OCI-LY7 (cell line): ENCODE results near the gene SLC25A47. TPM values are rescaled to one million over a fixed set of nuclear protein-coding genes. Genes with fewer than 3 reads are reported as not detected.

Source experiments
- BruUV-seq: library from RNA; stranded (reverse); fragments of 400-500 nt; replicated peaks from 2 replicates; lab custom pipeline; 2021; lab: Mats Ljungman, UMichigan
- CTCF ChIA-PET: fragments of 300-600 bp; sonication (Branson Sonifier 250); formaldehyde crosslinking; loops from one replicate; lab custom pipeline; 2022; ENCODE audit warnings: antibody characterized with exemption; ENCODE audit not compliant: unreplicated experiment; lab: Charles Lee
- POLR2A ChIA-PET: fragments of 300-600 bp; sonication (Branson Sonifier 250); formaldehyde crosslinking; loops from one replicate; lab custom pipeline; 2022; ENCODE audit warnings: antibody characterized with exemption; lab: Charles Lee
- DNase-seq: peaks from one replicate; pipeline ENCODE4 v3.0.0-alpha.2; 2015; ENCODE audit warnings: low spot score
- H2AFZ ChIP-seq: fragments of 200-600 bp; sonication (generic), shearing (Covaris generic); 2 replicates; pipeline ENCODE4 v1.6.1; 2014; ENCODE audit warnings: mild to moderate bottlenecking, antibody characterized with exemption, low read length, moderate library complexity
- H3K27ac ChIP-seq: fragments of 200-600 bp; sonication (generic); 2 replicates; pipeline ENCODE4 v1.5.1; 2014; ENCODE audit warnings: mixed run types, low read depth, mild to moderate bottlenecking, moderate library complexity, low read length, inconsistent platforms; ENCODE audit not compliant: poor library complexity, severe bottlenecking
- H3K36me3 ChIP-seq: fragments of 200-600 bp; sonication (generic); 2 replicates; pipeline ENCODE4 v1.6.1; 2014; ENCODE audit warnings: mild to moderate bottlenecking, antibody characterized with exemption, low read length, moderate library complexity, mixed read lengths; ENCODE audit not compliant: insufficient read depth
- H3K4me1 ChIP-seq: fragments of 200-600 bp; sonication (generic); 2 replicates; pipeline ENCODE4 v1.5.1; 2014; ENCODE audit warnings: mild to moderate bottlenecking, low read length; ENCODE audit not compliant: insufficient read depth, poor library complexity, severe bottlenecking
- H3K4me2 ChIP-seq: fragments of 200-600 bp; sonication (generic); 2 replicates; pipeline ENCODE4 v1.6.1; 2014; ENCODE audit warnings: mild to moderate bottlenecking, low read length
- H3K4me3 ChIP-seq: fragments of 200-600 bp; sonication (generic); 2 replicates; pipeline ENCODE4 v1.5.1; 2014; ENCODE audit warnings: mild to moderate bottlenecking, low read depth, low read length; ENCODE audit not compliant: poor library complexity, severe bottlenecking
- H3K79me2 ChIP-seq: fragments of 200-600 bp; sonication (generic); 2 replicates; pipeline ENCODE4 v1.6.1; 2016; ENCODE audit warnings: low read depth, mild to moderate bottlenecking, low read length, moderate library complexity, mixed read lengths; ENCODE audit not compliant: insufficient read depth
- H3K9me2 ChIP-seq: fragments of 200-600 bp; sonication (generic); 2 replicates; pipeline ENCODE4 v1.6.1; 2016; ENCODE audit warnings: mild to moderate bottlenecking, low read length, mixed read lengths; ENCODE audit not compliant: insufficient read depth
- H3K9me3 ChIP-seq: fragments of 200-600 bp; sonication (generic); 2 replicates; pipeline ENCODE4 v1.6.1; 2014; ENCODE audit warnings: mild to moderate bottlenecking, mixed run types, low read length, mixed read lengths
- H4K20me1 ChIP-seq: fragments of 200-600 bp; sonication (generic); 2 replicates; pipeline ENCODE4 v1.6.1; 2014; ENCODE audit warnings: mild to moderate bottlenecking, antibody characterized with exemption, low read length, moderate library complexity, mixed read lengths; ENCODE audit not compliant: insufficient read depth
- EZH2phosphoT487 ChIP-seq: fragments of 200-600 bp; sonication (generic); IDR thresholded peaks from 2 replicates; pipeline ENCODE4 v1.6.1; 2018; ENCODE audit warnings: low read depth, borderline replicate concordance, mild to moderate bottlenecking, mixed run types, antibody characterized with exemption, low read length, moderate library complexity, mixed read lengths
- intact Hi-C: fragments of 100-400 bp; cut with micrococcal nuclease; formaldehyde crosslinking; loops from one replicate; pipeline ENCODE4 v1.10.0; 2022; ENCODE audit not compliant: unreplicated experiment
- total RNA-seq, 2 experiments: library from RNA; depleted of rRNA in 1 of 2; stranded (reverse); fragments of >200 nt in 1 of 2; shearing (Covaris generic) in 1 of 2; gene quantifications; 2 replicates each; pipeline ENCODE4 v1.2.3, GENCODE V29; 2014 to 2022
- TF ChIP-seq, protein P1 (sequence below): fragments of 200-600 bp; sonication (generic); conservative IDR thresholded peaks from 2 replicates; pipeline ENCODE4 v1.5.1; 2014; ENCODE audit warnings: mild to moderate bottlenecking, antibody characterized with exemption, low read length, moderate library complexity, mixed read lengths

SLC25A47 gene
- total RNA-seq, 2 experiments from 2014 or later: 0.44 TPM; not detected in 1

DNA sequence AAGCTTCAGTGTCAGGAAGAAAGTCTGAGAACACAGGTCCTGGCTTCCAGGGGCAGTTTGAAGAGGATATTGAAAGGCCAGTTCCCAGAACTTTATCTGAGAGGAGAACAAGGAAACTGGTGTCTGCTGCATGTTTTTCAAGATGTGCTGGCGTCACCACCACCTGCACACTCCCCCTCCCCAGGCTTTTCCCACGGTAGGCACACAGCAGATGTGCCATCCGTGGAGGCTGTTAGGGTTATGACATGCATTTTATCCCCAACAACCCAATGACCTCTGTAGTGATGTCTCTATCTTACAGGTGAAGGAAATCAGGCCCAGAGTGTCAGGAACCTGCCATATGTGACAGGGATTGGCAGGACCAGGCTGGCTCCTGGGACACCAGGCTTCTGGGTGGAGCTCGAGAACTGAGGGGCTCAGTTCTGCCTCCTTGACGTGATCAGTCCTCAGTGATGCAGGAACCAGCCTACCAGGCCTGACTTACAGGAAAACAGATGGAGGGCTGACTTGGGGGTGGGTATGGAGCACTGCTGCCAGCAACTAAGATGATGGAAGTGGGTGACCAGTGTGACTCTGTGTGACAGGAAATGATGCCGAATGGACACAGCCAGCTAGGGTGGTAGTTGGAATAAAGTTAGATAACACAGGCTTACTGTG is 16.8 kb downstream of the SLC25A47 start:
- H2AFZ ChIP-seq: no peak overlapping the region
- POLR2A ChIA-PET: no interaction called here
- intact Hi-C loops: no loop called here

GRCh38 chr14:100340423-100340813 is 17.3 kb downstream of the SLC25A47 start:
- intact Hi-C loops: no loop called here
- ChIA-PET POLR2A (interaction anchor here (0.6 kb wide), 1 partner anchor 1308 kb away, joined by 3 read pairs; no protein-coding TSS in a partner anchor), CTCF (no interaction called here)
- Histone ChIP-seq H4K20me1 (no peaks in the 10 kb centered on the region), H3K9me2 (no peaks in the 10 kb centered on the region), H3K4me1 (peaks cover 9% of the 10 kb centered on the region), H3K4me2 (no peak overlapping the region), H3K9me3 (no peaks in the 10 kb centered on the region), H2AFZ (no peak overlapping the region), H3K4me3 (no peak overlapping the region), H3K27ac (no peak overlapping the region), H3K36me3 (peaks cover 18% of the 10 kb centered on the region; the same call in 1 of the 2 replicates), H3K79me2 (no peaks in the 10 kb centered on the region)
- no TSS peak for BruUV-seq
- TF ChIP-seq, protein P1, sequence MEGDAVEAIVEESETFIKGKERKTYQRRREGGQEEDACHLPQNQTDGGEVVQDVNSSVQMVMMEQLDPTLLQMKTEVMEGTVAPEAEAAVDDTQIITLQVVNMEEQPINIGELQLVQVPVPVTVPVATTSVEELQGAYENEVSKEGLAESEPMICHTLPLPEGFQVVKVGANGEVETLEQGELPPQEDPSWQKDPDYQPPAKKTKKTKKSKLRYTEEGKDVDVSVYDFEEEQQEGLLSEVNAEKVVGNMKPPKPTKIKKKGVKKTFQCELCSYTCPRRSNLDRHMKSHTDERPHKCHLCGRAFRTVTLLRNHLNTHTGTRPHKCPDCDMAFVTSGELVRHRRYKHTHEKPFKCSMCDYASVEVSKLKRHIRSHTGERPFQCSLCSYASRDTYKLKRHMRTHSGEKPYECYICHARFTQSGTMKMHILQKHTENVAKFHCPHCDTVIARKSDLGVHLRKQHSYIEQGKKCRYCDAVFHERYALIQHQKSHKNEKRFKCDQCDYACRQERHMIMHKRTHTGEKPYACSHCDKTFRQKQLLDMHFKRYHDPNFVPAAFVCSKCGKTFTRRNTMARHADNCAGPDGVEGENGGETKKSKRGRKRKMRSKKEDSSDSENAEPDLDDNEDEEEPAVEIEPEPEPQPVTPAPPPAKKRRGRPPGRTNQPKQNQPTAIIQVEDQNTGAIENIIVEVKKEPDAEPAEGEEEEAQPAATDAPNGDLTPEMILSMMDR: no peak
- TF ChIP-seq EZH2phosphoT487: no peak
- no peak for DNase-seq

More for the DNA sequence above, 16.8 kb downstream of the SLC25A47 start:
- Histone ChIP-seq H3K27ac (no peak overlapping the region), H3K4me1 (peaks cover 9% of the 10 kb centered on the region), H3K9me3 (no peaks in the 10 kb centered on the region), H4K20me1 (no peaks in the 10 kb centered on the region), H3K4me3 (no peak overlapping the region), H3K79me2 (no peaks in the 10 kb centered on the region), H3K36me3 (peaks cover 18% of the 10 kb centered on the region; the same call in 1 of the 2 replicates), H3K4me2 (no peak overlapping the region), H3K9me2 (no peaks in the 10 kb centered on the region)
- BruUV-seq: no TSS peak
- TF ChIP-seq EZH2phosphoT487: no peak
- TF ChIP-seq, protein P1: no peak
- DNase-seq: no peak
- CTCF ChIA-PET: no interaction called here

- BruUV-seq: no TSS peak
- H3K79me2 ChIP-seq: no peaks in the 10 kb centered on the region
- no peak overlapping the region for H3K4me3 ChIP-seq
- no peaks in the 10 kb centered on the region for H4K20me1 ChIP-seq
- POLR2A ChIA-PET: interaction anchor here (0.6 to 0.8 kb wide), 2 partner anchors 9 to 1307 kb away, joined by 3 to 6 read pairs; no protein-coding TSS in a partner anchor
- H3K27ac ChIP-seq: peak overlapping the region; percentile 3
- no peak overlapping the region for H2AFZ ChIP-seq
- no peak overlapping the region for H3K4me2 ChIP-seq
- peaks cover 16% of the 10 kb centered on the region; the same call in 1 of the 2 replicates for H3K36me3 ChIP-seq
- peaks cover 9% of the 10 kb centered on the region for H3K4me1 ChIP-seq
- CTCF ChIA-PET: no interaction called here
- intact Hi-C loops: no loop called here
- TF ChIP-seq, protein P1: no peak
- DNase-seq: peak; percentile 22
- H3K9me2 ChIP-seq: no peaks in the 10 kb centered on the region
- H3K9me3 ChIP-seq: no peaks in the 10 kb centered on the region
Measured at GRCh38 chr14:100341301-100342031, 18.3 kb downstream of the SLC25A47 start.
